GM20431 (cell line): ENCODE data around the gene SDHAF2.
"Not testable (repeated sequence)": the region's sequence is repeated elsewhere in the genome, so short reads cannot be mapped to it uniquely, and the experiment has no call there.

Experiments
- in situ Hi-C: fragments of 300-500 bp; cut with MseI, MboI; formaldehyde crosslinking; loops from one replicate; pipeline ENCODE4 v1.15.0; 2020; ENCODE audit warnings: low sequenced_read_pairs; ENCODE audit not compliant: unreplicated experiment

SDHAF2 gene

GRCh38 chr11:61473370-61474012, 43.6 kb downstream of the SDHAF2 start:
- in situ Hi-C loops: no loop called here

GRCh38 chr11:61474013-61474643, 44.2 kb downstream of the SDHAF2 start:
- in situ Hi-C loops: no loop called here

GRCh38 chr11:61475433-61475832, 45.5 kb downstream of the SDHAF2 start:
- in situ Hi-C loops: no loop called here

GRCh38 chr11:61476371-61476770, 46.4 kb downstream of the SDHAF2 start:
- in situ Hi-C loops: no loop called here

- in situ Hi-C loops: no loop called here
Observed at GRCh38 chr11:61477126-61477525, 47.2 kb downstream of the SDHAF2 start.

- in situ Hi-C loops: no loop called here
Observed at GRCh38 chr11:61477727-61478148, 47.8 kb downstream of the SDHAF2 start.

- in situ Hi-C loops: not testable (repeated sequence)
Observed at GRCh38 chr11:61479360-61480058, 49.6 kb downstream of the SDHAF2 start.

GRCh38 chr11:61480261-61480993, 50.5 kb downstream of the SDHAF2 start:
- in situ Hi-C loops: no loop called here

- in situ Hi-C loops: no loop called here
Observed at GRCh38 chr11:61480994-61481335, 51.0 kb downstream of the SDHAF2 start.

GRCh38 chr11:61481806-61482205, 51.9 kb downstream of the SDHAF2 start:
- in situ Hi-C loops: no loop called here

- in situ Hi-C loops: no loop called here
Observed at GRCh38 chr11:61482513-61482912, 52.6 kb downstream of the SDHAF2 start.

- in situ Hi-C loops: no loop called here
Observed at GRCh38 chr11:61484541-61484940, 54.6 kb downstream of the SDHAF2 start.

- in situ Hi-C loops: no loop called here
Observed at GRCh38 chr11:61485080-61485479, 55.2 kb downstream of the SDHAF2 start.

GRCh38 chr11:61486011-61486620, 56.2 kb downstream of the SDHAF2 start:
- in situ Hi-C loops: no loop called here

GRCh38 chr11:61486779-61487178, 56.9 kb downstream of the SDHAF2 start:
- in situ Hi-C loops: no loop called here

- in situ Hi-C loops: no loop called here
Observed at GRCh38 chr11:61487342-61488025, 57.6 kb downstream of the SDHAF2 start.

GRCh38 chr11:61488651-61489291, 58.8 kb downstream of the SDHAF2 start:
- in situ Hi-C loops: no loop called here

- in situ Hi-C loops: no loop called here
Observed at GRCh38 chr11:61489833-61490721, 60.2 kb downstream of the SDHAF2 start.
